ENCODE measurements around the gene CARNS1.

Gene CARNS1

GRCh38 chr11:67376873-67377808 is 38.3 kb upstream of the CARNS1 start:
- no peak overlapping the region for H3K4me3 ChIP-seq (ENCODE audit: low read depth, low read length)
- TF ChIP-seq CTCF (IDR thresholded peaks at IDR 0.05; ENCODE audit: control insufficient read depth, extremely low read depth, insufficient read depth): no peak
- no peak for DNase-seq (ENCODE audit: low read depth)

- TF ChIP-seq CTCF (IDR thresholded peaks at IDR 0.05; ENCODE audit: control insufficient read depth, extremely low read depth, insufficient read depth): no peak
- no peak overlapping the region for H3K4me3 ChIP-seq (ENCODE audit: low read depth, low read length)
- no peak for DNase-seq (ENCODE audit: low read depth)
Measured at GRCh38 chr11:67378544-67378943, 36.9 kb upstream of the CARNS1 start.

GRCh38 chr11:67379061-67380058 is 36.1 kb upstream of the CARNS1 start:
- TF ChIP-seq CTCF (IDR thresholded peaks at IDR 0.05; ENCODE audit: control insufficient read depth, extremely low read depth, insufficient read depth): no peak
- no peak overlapping the region for H3K4me3 ChIP-seq (ENCODE audit: low read depth, low read length)
- DNase-seq (ENCODE audit: low read depth): no peak

GRCh38 chr11:67381244-67381972 is 34.1 kb upstream of the CARNS1 start:
- no peak for DNase-seq (ENCODE audit: low read depth)
- H3K4me3 ChIP-seq (ENCODE audit: low read depth, low read length): no peak overlapping the region
- no peak for TF ChIP-seq CTCF (IDR thresholded peaks at IDR 0.05; ENCODE audit: control insufficient read depth, extremely low read depth, insufficient read depth)

GRCh38 chr11:67382276-67383136 is 33.0 kb upstream of the CARNS1 start:
- DNase-seq (ENCODE audit: low read depth): no peak
- no peak overlapping the region for H3K4me3 ChIP-seq (ENCODE audit: low read depth, low read length)
- peak; percentile 97 for TF ChIP-seq CTCF (IDR thresholded peaks at IDR 0.05; ENCODE audit: control insufficient read depth, extremely low read depth, insufficient read depth)

Measured in LNCaP clone FGC (cell line).